PFSK-1 (cell line): ENCODE results near the gene ZNF280C.

Source experiments
- FOXP2 ChIP-seq: optimal IDR thresholded peaks from 2 replicates; pipeline ENCODE3; 2011; ENCODE audit warnings: borderline replicate concordance, control low read depth, inconsistent platforms; ENCODE audit not compliant: insufficient read depth; ENCODE audit errors: extremely low read length, extremely low read depth
- POLR2AphosphoS5 ChIP-seq: IDR thresholded peaks from 2 replicates; pipeline ENCODE4 v1.6.1; 2012; ENCODE audit warnings: low read depth, mild to moderate bottlenecking, control low read depth, low read length, moderate library complexity
- SIN3A ChIP-seq: IDR thresholded peaks from 2 replicates; pipeline ENCODE4 v1.6.1; 2012; ENCODE audit warnings: mild to moderate bottlenecking, low read length, moderate library complexity, borderline replicate concordance; ENCODE audit not compliant: insufficient read depth
- TAF1 ChIP-seq: IDR thresholded peaks from 2 replicates; pipeline ENCODE4 v1.6.1; 2012; ENCODE audit warnings: low read length, control low read depth, borderline replicate concordance; ENCODE audit not compliant: insufficient read depth
- TF ChIP-seq, protein P1 (sequence below), 2 experiments: IDR thresholded peaks; 2 replicates each; pipeline versions ENCODE4 v1.6.1 to v1.8.0; 2011 to 2012; ENCODE audit warnings: low read depth in 2 of 2, low read length in 2 of 2, control low read depth in 1 of 2, inconsistent platforms in 1 of 2, mild to moderate bottlenecking in 1 of 2, moderate library complexity in 1 of 2; ENCODE audit not compliant: insufficient read depth in 1 of 2

GRCh38 chrX:130264573-130264972, 4.1 kb downstream of the ZNF280C start:
- TF ChIP-seq, protein P1, sequence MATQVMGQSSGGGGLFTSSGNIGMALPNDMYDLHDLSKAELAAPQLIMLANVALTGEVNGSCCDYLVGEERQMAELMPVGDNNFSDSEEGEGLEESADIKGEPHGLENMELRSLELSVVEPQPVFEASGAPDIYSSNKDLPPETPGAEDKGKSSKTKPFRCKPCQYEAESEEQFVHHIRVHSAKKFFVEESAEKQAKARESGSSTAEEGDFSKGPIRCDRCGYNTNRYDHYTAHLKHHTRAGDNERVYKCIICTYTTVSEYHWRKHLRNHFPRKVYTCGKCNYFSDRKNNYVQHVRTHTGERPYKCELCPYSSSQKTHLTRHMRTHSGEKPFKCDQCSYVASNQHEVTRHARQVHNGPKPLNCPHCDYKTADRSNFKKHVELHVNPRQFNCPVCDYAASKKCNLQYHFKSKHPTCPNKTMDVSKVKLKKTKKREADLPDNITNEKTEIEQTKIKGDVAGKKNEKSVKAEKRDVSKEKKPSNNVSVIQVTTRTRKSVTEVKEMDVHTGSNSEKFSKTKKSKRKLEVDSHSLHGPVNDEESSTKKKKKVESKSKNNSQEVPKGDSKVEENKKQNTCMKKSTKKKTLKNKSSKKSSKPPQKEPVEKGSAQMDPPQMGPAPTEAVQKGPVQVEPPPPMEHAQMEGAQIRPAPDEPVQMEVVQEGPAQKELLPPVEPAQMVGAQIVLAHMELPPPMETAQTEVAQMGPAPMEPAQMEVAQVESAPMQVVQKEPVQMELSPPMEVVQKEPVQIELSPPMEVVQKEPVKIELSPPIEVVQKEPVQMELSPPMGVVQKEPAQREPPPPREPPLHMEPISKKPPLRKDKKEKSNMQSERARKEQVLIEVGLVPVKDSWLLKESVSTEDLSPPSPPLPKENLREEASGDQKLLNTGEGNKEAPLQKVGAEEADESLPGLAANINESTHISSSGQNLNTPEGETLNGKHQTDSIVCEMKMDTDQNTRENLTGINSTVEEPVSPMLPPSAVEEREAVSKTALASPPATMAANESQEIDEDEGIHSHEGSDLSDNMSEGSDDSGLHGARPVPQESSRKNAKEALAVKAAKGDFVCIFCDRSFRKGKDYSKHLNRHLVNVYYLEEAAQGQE (IDR thresholded peaks at IDR 0.05; ENCODE audit: insufficient read depth in 1 of 2, low read depth in 2 of 2, low read length in 2 of 2) = no peak
- no peak for TF ChIP-seq TAF1
- no peak for TF ChIP-seq POLR2AphosphoS5
- no peak for TF ChIP-seq SIN3A
- TF ChIP-seq FOXP2 = no peak
